HG03135 (cell line): Measurements from ENCODE around the gene C12orf56.
"Not testable (repeated sequence)": the region's sequence is repeated elsewhere in the genome, so short reads cannot be mapped to it uniquely, and the experiment has no call there.

Experiments
- ATAC-seq: cut with Tn5 transposase; IDR thresholded peaks from one replicate; pipeline ENCODE4 v1.9.1; 2021; ENCODE audit warnings: mild to moderate bottlenecking, moderate library complexity; ENCODE audit not compliant: unreplicated experiment

Gene C12orf56

GRCh38 chr12:64240781-64241180 is 149.8 kb downstream of the C12orf56 start:
- ATAC-seq, result no peak

GRCh38 chr12:64237382-64237781 is 153.2 kb downstream of the C12orf56 start:
- ATAC-seq, result no peak

- ATAC-seq, result no peak
Measured at GRCh38 chr12:64236549-64236948, 154.0 kb downstream of the C12orf56 start.

- no peak for ATAC-seq
Measured at GRCh38 chr12:64232196-64232595, 158.4 kb downstream of the C12orf56 start.

GRCh38 chr12:64229796-64230195 is 160.8 kb downstream of the C12orf56 start:
- ATAC-seq, result no peak

- no peak for ATAC-seq
Measured at GRCh38 chr12:64229240-64229639, 161.3 kb downstream of the C12orf56 start.

GRCh38 chr12:64225626-64226025 is 164.9 kb downstream of the C12orf56 start:
- no peak for ATAC-seq

GRCh38 chr12:64222009-64222765 is 168.4 kb downstream of the C12orf56 start, which contains the start of gene KICS2:
Gene KICS2, minus strand, starts transcription at chr12:64222296. Its CDS starts 59 bp downstream, at chr12:64222237.
- peak; percentile 95 for ATAC-seq

- peak; percentile 17 for ATAC-seq
Measured at GRCh38 chr12:64221651-64222008, 168.9 kb downstream of the C12orf56 start.

GRCh38 chr12:64220046-64220445 is 170.5 kb downstream of the C12orf56 start:
- no peak for ATAC-seq

GRCh38 chr12:64219145-64219544 is 171.4 kb downstream of the C12orf56 start:
- ATAC-seq, result no peak

- no peak for ATAC-seq
Measured at GRCh38 chr12:64218597-64218996, 172.0 kb downstream of the C12orf56 start.

- not testable (repeated sequence) for ATAC-seq
Measured at GRCh38 chr12:64217643-64218042, 172.9 kb downstream of the C12orf56 start.

GRCh38 chr12:64216239-64216638 is 174.3 kb downstream of the C12orf56 start:
- ATAC-seq, result no peak
